ENCODE measurements around the gene ESPN.
"Not testable (repeated sequence)": the region's sequence is repeated elsewhere in the genome, so short reads cannot be mapped to it uniquely, and the experiment has no call there.

Gene ESPN

DNA sequence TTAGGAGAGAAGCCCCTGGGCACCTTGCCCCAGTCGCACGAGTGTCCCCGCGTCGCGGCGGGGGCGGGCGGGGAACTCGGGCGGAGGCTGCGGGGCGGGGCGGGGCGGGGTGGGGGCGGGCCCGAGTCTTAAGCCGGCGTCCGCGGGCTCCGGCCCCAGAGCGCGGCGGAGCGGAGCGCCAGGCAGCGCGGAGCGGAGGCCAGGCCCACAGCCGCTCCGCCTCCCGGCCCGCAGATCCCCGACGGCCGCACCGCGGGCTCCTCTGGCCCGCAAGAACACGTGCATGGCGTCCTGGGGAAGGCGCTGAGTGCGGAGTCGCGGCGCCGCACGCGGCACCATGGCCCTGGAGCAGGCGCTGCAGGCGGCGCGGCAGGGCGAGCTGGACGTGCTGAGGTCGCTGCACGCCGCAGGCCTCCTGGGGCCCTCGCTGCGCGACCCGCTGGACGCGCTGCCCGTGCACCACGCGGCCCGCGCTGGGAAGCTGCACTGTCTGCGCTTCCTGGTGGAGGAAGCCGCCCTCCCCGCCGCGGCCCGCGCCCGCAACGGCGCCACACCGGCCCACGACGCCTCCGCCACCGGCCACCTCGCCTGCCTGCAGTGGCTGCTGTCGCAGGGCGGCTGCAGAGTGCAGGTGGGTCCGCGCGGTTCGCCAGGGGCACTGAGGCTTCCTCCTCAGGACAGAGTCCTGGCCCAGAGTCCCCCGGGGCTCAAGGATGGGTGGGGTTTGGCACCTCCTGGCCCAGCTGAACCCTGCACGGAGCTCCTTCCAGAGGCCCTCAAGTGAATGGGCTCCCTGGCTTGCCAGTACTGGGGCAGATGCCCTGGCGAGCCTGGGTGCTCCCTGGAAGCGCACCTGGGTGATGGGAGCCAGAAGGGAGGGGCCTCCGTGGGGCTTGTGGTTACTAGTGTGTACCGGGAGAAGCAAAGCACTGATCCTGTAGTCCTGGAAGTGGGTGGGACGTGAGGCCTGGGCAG lies at the start of gene ESPN:
ESPN (plus strand) TSS at position 158 of the 975 bp plus-strand sequence; CDS start at position 338, 180 bp downstream.
- no peak for DNase-seq

GRCh38 chr1:6378096-6378746 lies 46.4 kb upstream of the ESPN start:
- no peak for DNase-seq

DNA sequence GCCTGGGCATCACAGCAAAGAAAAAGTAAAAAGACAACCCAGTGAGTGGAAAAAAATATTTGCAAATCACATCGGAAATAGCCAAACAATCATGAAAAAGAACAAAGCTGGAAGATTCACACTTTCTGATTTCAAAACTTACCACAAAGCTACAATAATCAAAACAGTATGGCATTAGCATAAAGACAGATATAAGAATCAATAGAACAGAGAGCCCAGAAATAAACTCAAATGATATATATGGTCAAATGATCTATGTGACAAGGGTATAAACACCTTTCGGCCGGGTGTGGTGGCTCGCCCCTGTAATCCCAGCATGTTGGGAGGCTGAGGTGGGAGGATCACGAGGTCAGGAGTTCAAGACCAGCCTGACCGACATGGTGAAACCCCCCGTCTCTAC lies 44.5 kb upstream of the ESPN start:
- DNase-seq, result no peak

- DNase-seq, result no peak
Measured at GRCh38 chr1:6384135-6384534, 40.4 kb upstream of the ESPN start.

DNA sequence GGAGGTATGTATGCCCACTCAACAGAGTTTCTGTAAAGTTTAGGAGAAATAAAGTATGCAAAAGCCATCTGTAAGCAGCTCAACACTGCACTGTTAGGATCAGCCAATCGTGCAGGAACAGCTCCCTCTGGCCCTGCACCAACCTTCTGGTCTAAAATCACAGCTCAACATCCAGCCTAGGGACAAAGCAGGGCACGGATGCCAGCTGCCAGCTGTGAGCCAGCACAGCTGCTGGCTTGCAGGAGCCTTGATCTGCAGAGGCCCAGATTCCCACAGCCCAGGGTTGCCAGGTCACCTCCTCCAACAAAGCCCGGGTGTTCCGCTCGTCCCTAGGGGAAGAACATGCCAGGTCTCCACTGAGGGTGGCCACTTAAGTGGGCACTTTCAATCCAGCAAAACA lies 39.6 kb upstream of the ESPN start:
- peak in 10 of 14 donors; percentile 22 to 81 (median 44) for DNase-seq

GRCh38 chr1:6385488-6386191 lies 38.9 kb upstream of the ESPN start:
- peak in 11 of 14 donors; percentile 10 to 75 (median 40) for DNase-seq

- no peak for DNase-seq
Measured at GRCh38 chr1:6386371-6386949, 38.1 kb upstream of the ESPN start.

- DNase-seq, result no peak
Measured at GRCh38 chr1:6389971-6390370, 34.6 kb upstream of the ESPN start.

DNA sequence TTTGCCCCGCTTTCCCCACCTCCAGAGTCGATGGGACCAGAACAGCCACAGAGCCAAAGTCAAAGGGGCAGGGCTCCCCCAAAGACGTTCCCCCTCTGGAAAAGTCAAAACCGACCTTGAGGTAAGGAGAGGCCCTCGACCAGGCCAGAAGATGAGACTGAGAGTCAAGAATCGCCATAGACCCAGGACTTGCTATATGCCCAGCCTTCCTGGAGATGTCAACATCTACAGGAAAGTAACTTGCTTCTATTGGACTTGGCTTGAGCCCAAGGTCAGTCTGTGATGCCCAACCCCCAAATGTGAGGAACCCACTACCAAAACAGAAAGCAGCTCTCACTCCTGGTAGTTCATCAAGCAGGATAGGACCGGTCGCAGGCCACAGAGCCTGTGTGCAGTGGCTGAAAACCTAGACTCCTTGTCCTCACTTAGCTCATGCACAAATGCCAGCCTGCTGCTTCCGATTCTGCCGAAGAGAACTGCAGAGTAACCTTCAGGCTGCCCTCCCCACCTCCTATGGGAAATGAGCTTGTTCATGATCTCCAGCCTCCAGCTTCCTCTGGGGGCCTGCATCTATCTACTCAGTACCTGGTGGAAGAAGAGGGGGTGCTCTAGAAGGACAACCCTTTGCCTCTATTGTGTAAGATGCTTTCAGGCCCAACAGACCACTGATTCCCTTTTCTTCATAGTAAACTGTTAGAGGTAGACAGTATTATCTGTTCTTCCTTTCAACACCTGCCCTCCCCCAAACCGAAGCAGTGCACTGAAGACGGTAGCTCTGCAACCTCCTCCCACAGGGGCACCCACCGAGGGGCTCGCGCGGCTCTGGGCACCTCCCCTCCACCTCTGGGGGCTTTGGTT lies 32.4 kb upstream of the ESPN start:
- DNase-seq, result peak in 3 of 14 donors; percentile 5 to 15 (median 8)

DNA sequence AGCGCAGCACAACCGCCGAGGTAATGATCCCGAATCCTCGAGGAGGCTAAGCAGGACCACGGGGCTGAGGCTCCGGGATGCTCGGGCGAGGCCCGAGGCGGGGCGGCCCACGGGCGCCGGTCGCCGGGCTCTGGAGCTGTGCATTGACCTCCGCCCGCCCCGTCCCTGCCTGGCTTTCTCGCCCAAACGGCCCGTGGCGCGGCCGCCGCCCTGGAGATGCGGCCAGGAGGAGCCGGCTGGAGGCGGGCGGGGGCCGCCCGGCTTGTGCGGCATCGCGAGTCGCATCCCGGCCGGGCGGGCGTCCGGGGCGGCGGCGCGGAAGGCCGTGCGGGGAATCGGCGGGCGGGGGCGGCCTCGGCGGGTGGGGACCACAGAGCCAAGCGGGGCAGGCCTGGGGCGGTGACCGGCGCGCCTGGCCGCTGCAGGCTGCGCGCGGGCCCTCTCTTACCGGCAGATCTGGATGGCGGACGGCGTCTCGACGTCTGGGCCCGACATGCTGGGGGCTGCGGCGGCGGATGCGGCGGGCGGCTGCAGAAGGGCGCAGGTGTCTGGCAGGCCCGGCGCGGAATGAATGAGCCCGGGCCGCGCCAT lies 31.7 kb upstream of the ESPN start:
- DNase-seq, result no peak

- DNase-seq, result peak; percentile 44 to 98 (median 90)
Measured at GRCh38 chr1:6393400-6394187, 31.0 kb upstream of the ESPN start, which contains the start of gene ACOT7. Gene ACOT7, minus strand, starts transcription at chr1:6393767. Its CDS starts 368 bp downstream, at chr1:6393399.

DNA sequence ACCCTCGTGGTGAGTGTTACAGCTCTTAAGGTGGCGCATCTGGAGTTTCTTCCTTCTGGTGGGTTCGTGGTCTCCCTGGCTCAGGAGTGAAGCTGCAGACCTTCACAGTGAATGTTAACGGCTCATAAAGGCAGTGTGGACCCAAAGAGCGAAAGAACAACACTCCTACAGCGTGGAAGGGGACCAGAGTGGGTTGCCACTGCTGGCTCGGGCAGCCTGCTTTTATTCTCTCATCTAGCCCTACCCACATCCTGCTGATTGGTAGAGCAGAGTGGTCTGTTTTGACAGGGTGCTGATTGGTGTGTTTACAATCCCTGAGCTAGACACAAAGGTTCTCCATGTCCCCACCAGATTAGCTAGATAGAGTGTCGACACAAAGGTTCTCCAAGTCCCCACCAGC lies 29.4 kb upstream of the ESPN start:
- DNase-seq, result not testable (repeated sequence)

DNA sequence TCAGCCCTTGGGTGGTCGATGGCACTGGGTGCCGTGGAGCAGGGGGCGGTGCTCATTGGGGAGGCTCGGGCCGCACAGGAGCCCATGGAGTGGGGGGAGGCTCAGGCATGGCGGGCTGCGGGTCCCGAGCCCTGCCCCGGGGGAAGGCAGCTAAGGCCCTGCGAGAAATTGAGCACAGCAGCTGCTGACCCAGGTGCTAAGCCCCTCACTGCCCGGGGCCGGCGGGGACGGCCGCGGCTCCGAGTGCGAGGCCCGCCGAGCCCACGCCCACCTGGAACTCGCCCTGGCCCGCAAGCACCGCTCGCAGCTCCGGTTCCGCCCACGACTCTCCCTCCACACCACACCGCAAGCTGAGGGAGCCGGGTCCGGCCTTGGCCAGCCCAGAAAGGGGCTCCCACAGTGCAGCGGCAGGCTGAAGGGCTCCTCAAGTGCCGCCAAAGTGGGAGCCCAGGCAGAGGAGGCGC lies 28.8 kb upstream of the ESPN start:
- not testable (repeated sequence) for DNase-seq

DNA sequence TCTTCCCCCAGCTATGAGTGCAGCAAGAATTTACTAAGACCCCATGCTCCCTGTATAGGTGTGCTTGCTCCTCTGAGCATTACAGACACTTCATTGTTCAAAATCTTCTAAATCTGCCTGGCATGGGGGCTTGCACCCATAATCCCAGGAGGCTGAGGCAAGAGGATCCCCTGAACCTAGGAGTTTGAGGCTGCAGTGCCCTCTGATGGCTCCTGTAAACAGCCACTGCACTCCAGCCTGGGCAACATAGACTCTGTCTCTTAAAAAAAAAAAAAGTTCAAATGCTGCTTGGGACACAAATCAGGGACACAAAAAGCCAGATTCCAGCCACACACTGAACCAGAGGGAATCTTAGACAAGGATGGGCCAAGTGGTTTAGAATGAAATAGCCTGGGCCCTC lies 27.6 kb upstream of the ESPN start:
- no peak for DNase-seq

DNA sequence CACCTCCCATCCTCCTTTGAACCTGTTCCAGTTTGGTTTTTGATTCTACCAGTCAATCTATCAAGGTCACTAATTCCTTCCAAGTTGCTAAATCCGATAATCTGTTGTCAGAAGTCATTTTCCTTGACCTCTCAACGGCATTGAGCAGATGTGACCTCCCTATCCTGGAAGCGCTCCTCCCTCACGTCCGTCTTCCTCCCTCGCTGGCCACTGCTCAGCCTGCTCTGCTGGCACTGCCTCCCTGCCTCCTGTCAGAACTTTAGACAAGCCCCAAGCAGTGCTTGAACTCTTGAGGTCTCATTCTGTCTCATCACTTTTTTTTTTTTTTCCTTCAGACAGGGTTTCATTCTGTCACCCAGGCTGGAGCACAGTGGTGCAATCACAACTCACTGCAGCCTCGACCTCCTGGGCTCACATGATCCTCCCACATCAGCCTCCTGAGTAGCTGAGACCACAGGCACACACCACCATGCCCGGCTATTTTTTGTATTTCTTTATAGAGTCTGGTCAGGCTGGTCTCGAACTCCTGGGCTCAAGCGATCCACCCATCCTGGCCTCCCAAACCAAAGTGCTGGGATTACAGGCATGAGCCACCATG lies 26.6 kb upstream of the ESPN start:
- no peak for DNase-seq

- no peak for DNase-seq
Measured at GRCh38 chr1:6399294-6399693, 25.3 kb upstream of the ESPN start.

- DNase-seq, result no peak
Measured at GRCh38 chr1:6401673-6402072, 22.9 kb upstream of the ESPN start.

GRCh38 chr1:6408023-6408422 lies 16.6 kb upstream of the ESPN start:
- DNase-seq, result no peak

- DNase-seq, result no peak
Measured at GRCh38 chr1:6409053-6409452, 15.5 kb upstream of the ESPN start.

GRCh38 chr1:6409733-6410132 lies 14.8 kb upstream of the ESPN start:
- DNase-seq, result no peak

Measured in C1 segment of cervical spinal cord (tissue), 14 donors.